ENCODE data around the gene ARSD. TPM values are rescaled to one million over a fixed set of nuclear protein-coding genes. Genes with fewer than 3 reads are reported as not detected.

Gene ARSD
- total RNA-seq, 1 donor from 2014 or later = 10.7 TPM

- DNase-seq (ENCODE audit: low read depth) = no peak
- TF ChIP-seq, protein P1, sequence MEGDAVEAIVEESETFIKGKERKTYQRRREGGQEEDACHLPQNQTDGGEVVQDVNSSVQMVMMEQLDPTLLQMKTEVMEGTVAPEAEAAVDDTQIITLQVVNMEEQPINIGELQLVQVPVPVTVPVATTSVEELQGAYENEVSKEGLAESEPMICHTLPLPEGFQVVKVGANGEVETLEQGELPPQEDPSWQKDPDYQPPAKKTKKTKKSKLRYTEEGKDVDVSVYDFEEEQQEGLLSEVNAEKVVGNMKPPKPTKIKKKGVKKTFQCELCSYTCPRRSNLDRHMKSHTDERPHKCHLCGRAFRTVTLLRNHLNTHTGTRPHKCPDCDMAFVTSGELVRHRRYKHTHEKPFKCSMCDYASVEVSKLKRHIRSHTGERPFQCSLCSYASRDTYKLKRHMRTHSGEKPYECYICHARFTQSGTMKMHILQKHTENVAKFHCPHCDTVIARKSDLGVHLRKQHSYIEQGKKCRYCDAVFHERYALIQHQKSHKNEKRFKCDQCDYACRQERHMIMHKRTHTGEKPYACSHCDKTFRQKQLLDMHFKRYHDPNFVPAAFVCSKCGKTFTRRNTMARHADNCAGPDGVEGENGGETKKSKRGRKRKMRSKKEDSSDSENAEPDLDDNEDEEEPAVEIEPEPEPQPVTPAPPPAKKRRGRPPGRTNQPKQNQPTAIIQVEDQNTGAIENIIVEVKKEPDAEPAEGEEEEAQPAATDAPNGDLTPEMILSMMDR (conservative IDR thresholded peaks at IDR 0.05; ENCODE audit: low read depth, low read length) = peak; percentile 54
- H3K4me3 ChIP-seq (ENCODE audit: low read depth, low read length) = no peak overlapping the region
These were observed 53.2 kb downstream of the ARSD start for GRCh38 chrX:2875798-2876399.

DNA sequence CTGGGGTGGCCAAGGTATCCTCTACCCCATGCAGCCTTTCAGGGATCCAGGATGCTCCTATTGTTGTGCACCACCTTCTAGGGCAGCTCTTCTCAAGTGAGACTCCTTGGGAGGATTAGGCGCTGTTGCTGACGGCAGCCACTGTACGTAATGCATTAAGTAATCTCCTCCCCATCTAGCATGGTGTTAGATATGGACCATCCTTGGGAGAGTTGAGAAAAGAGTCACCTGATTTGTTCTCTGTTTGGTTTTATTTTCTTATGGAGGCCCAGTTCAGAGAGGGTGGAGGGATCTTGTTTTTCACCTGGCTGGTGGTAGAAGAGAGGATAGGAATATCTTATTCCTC is 54.0 kb downstream of the ARSD start:
- no peak for DNase-seq (ENCODE audit: low read depth)
- TF ChIP-seq, protein P1 (conservative IDR thresholded peaks at IDR 0.05; ENCODE audit: low read depth, low read length) = no peak
- no peak overlapping the region for H3K4me3 ChIP-seq (ENCODE audit: low read depth, low read length)

DNA sequence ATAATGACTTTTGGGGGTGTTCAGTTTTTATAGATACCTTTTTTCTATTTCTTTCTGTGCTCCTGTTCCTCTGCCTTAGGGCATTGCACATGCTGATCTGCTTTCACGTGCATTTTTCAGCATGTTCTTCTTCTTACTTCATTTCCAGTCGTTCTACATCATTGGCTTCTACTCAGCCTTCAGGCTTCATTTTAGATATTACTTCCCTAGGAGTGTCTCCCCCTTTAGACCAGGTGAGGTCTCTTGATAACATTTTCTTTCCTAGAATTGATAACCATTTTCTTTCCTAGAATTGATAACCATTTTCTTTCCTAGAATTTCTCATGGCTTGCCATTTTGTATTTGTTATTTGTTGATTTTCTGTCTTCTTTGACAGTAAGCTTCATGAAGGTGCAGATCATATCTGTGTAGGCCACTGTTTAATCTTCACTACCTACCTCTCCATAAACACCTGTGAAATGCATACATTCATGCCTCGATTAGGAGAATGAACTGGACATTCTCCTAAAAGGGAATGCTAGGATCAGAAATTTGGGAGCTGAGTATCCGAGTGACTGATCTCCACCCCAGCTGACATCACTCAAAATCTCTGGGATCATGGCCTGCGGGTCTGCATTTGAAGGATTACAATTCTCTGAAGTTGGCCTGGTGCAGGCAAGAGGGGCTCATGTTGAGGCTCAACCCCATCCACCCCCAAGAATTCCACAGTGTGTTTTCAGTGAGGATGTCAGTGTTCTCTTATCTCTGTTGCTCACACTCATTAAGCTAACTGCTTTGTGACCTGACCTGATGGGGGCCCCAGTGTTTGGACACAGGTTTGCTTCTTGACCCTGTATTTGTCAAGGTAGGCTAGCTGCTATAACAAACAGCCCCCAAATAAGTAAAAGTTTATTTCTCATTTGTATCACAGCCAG is 54.7 kb downstream of the ARSD start:
- TF ChIP-seq, protein P1 (conservative IDR thresholded peaks at IDR 0.05; ENCODE audit: low read depth, low read length) = no peak
- H3K4me3 ChIP-seq (ENCODE audit: low read depth, low read length) = no peak overlapping the region
- no peak for DNase-seq (ENCODE audit: low read depth)

DNA sequence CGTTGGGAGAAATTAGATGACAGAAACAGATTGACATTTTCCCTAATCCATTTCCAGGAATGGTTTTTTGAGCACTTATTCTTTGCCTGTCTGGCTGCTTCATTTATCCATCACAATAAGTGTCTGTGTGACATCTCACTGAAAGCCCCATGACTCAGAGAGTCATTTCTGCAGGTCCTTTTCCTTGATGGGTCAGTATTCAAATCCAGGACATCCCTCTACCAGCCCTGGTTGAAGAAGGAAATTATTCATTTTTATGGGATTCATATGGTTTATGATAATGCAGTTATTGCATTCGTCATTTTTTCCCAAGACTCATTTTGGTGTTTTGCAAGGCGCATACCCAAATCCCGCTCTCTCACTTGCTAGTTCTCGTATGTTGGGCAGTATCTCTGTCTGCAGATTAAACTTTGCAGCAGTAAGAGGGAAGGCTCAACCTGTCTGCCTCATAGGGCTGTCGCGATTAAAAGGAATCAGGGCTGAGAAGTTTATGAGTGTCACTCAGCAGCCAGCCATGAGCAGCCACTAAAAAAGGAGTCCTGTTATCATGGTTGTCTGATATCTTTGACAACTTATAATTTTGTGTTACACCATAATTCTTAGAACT is 56.4 kb downstream of the ARSD start:
- TF ChIP-seq, protein P1 (conservative IDR thresholded peaks at IDR 0.05; ENCODE audit: low read depth, low read length) = no peak
- DNase-seq (ENCODE audit: low read depth) = no peak
- no peak overlapping the region for H3K4me3 ChIP-seq (ENCODE audit: low read depth, low read length)

DNA sequence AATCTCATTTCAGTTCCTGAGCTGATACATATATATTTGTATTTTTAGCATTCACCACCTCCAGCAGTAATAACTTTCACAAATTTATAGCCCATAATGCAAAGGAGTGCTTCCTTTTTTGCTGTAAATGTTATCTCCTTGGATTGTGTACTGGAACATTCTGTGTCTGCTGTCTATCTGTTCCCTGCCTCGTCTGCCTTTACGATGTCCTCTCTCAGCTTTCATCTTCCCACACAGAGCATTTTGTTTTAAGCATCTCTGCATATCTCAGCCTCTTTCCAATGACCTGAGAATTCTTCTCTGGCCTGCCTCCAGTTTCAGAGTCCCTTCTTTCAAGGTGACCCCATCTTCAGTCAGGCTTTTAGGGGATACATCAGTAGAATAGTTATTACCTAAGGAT is 57.3 kb downstream of the ARSD start:
- TF ChIP-seq, protein P1 (conservative IDR thresholded peaks at IDR 0.05; ENCODE audit: low read depth, low read length) = no peak
- no peak for DNase-seq (ENCODE audit: low read depth)
- no peak overlapping the region for H3K4me3 ChIP-seq (ENCODE audit: low read depth, low read length)

DNA sequence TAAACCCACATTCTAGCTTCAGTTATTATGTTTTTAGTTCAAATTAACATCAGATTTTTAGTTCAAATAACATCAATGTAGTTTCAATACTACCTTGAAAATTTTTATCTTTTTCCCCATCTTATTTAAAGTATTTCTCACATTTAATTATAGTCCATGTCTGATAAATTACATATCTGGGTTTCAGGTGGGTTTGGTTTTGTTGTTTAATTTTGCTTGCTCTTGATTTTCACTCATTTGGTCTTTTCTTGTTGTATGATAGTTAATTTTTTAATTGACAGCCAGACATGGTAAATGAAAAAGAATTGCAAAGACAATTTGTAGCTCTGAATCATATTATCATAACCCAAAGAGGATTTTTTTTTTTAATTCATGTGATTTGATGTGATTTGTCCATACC is 58.5 kb downstream of the ARSD start:
- DNase-seq (ENCODE audit: low read depth) = no peak
- TF ChIP-seq, protein P1 (conservative IDR thresholded peaks at IDR 0.05; ENCODE audit: low read depth, low read length) = no peak
- no peak overlapping the region for H3K4me3 ChIP-seq (ENCODE audit: low read depth, low read length)
